Testis (tissue), 3 donors: ENCODE measurements around the gene RETREG3. TPM values are rescaled to one million over a fixed set of nuclear protein-coding genes. Genes with fewer than 3 reads are reported as not detected.

ENCODE experiments used
- DNase-seq: peaks from one replicate; pipeline ENCODE4 v3.0.0-alpha.2; 2019
- H3K27ac ChIP-seq, 2 donors: fragments of 200-600 bp; sonication (generic); one replicate each; pipeline ENCODE4 v1.5.1; 2019
- H3K27me3 ChIP-seq: fragments of 200-600 bp; sonication (generic); one replicate; pipeline ENCODE4 v1.5.1; 2019
- H3K36me3 ChIP-seq: fragments of 200-600 bp; sonication (generic); one replicate; pipeline ENCODE4 v1.5.1; 2017; ENCODE audit warnings: low read depth; ENCODE audit errors: missing control alignments
- H3K4me1 ChIP-seq: fragments of 200-600 bp; sonication (generic); one replicate; pipeline ENCODE4 v1.5.1; 2019
- H3K4me3 ChIP-seq, 2 donors: fragments of 200-600 bp; sonication (generic); one replicate each; pipeline ENCODE4 v1.5.1; 2017 to 2019
- H3K9me3 ChIP-seq: fragments of 200-600 bp; sonication (generic); one replicate; pipeline ENCODE4 v1.5.1; 2017
- CTCF ChIP-seq, 3 experiments: fragments of 450-650 bp in 2 of 3; fragments of 200-600 bp in 1 of 3; sonication (generic) in 1 of 3; IDR thresholded peaks; one replicate each; pipeline ENCODE4 v1.5.1; 2016 to 2019; ENCODE audit warnings: antibody characterized with exemption in 3 of 3, mild to moderate bottlenecking in 2 of 3, moderate library complexity in 1 of 3
- POLR2A ChIP-seq: fragments of 450-650 bp; IDR thresholded peaks from one replicate; pipeline ENCODE4 v1.6.1; 2017; ENCODE audit warnings: antibody characterized with exemption, mild to moderate bottlenecking, moderate library complexity
- WGBS, 2 donors: methylation state at CpG; one replicate each; pipeline ENCODE4 v1.1.5; 2018; 5-methylcytosine and 5-hydroxymethylcytosine counted together
- intact Hi-C: fragments of 100-400 bp; cut with DNase I; formaldehyde crosslinking; loops from one replicate; pipeline ENCODE4 v1.15.1; 2023; ENCODE audit warnings: low total_unique reads
- polyA plus RNA-seq: library from polyadenylated mRNA; stranded (reverse); fragments of 350-450 nt; fragmentation: Illumina TruSeq; extraction: RNeasy Lipid Tissue Mini Kit (QIAGEN cat#74804); gene quantifications from one replicate; pipeline ENCODE4 v1.2.3, GENCODE V29; 2014; ENCODE audit warnings: low read depth, low replicate concordance; ENCODE audit not compliant: insufficient read depth
- total RNA-seq, 2 donors: library from RNA; depleted of rRNA; stranded (reverse); fragments of >200 nt; gene quantifications; one replicate each; pipeline ENCODE4 v1.2.3, GENCODE V29; 2016

RETREG3 gene
- total and polyA plus RNA-seq, 3 donors from 2014 or later: 62.3 to 154 (median 140) TPM

- no peaks in the 10 kb centered on the region for H3K27me3 ChIP-seq
- H3K4me3 ChIP-seq: no peak overlapping the region
- H3K27ac ChIP-seq: no peak overlapping the region
- WGBS, 2 donors: 38 to 54% methylated on average over 2 of the region's 2 CpGs
- no peak for DNase-seq
- H3K4me1 ChIP-seq: peaks cover 12% of the 10 kb centered on the region
- no peaks in the 10 kb centered on the region for H3K36me3 ChIP-seq
- H3K9me3 ChIP-seq: no peaks in the 10 kb centered on the region
- intact Hi-C loops: loop anchor here (10.0 kb wide), 1 partner anchor 95 kb away; the partner anchor contains the start of gene PLEKHH3
- TF ChIP-seq CTCF (IDR thresholded peaks at IDR 0.05): no peak
- no peak for TF ChIP-seq POLR2A
These were observed 29.2 kb downstream of the RETREG3 start for GRCh38 chr17:42579794-42580551.

- 0 to 1% methylated on average over 20 of the region's 20 CpGs for WGBS, 2 donors
- H3K36me3 ChIP-seq: no peaks in the 10 kb centered on the region
- peak overlapping the region; percentile 60 to 66 for H3K4me3 ChIP-seq
- H3K4me1 ChIP-seq: peaks cover 12% of the 10 kb centered on the region
- DNase-seq: peak; percentile 84
- intact Hi-C loops: loop anchor here (10.0 kb wide), 1 partner anchor 96 kb away; the partner anchor contains the start of gene PLEKHH3
- H3K27me3 ChIP-seq: no peaks in the 10 kb centered on the region
- no peaks in the 10 kb centered on the region for H3K9me3 ChIP-seq
- peak overlapping the region; percentile 40 to 87 for H3K27ac ChIP-seq
- TF ChIP-seq POLR2A (no peak), CTCF (IDR thresholded peaks at IDR 0.05) (peak; percentile 72 to 77 (median 73))
These were observed 30.8 kb downstream of the RETREG3 start for GRCh38 chr17:42578282-42578869.

GRCh38 chr17:42577532-42578281 lies 31.5 kb downstream of the RETREG3 start, which contains the start of gene PSMC3IP:
Gene PSMC3IP, minus strand, starts transcription at chr17:42577729. Its CDS starts 43 bp downstream, at chr17:42577686.
- Histone ChIP-seq H3K4me3 (peak within 1 kb of the TSS; percentile 60 to 66), H3K36me3 (no peaks in the 10 kb centered on the region), H3K9me3 (no peaks in the 10 kb centered on the region), H3K4me1 (peaks cover 12% of the 10 kb centered on the region), H3K27ac (peak within 1 kb of the TSS; percentile 40 to 87), H3K27me3 (no peaks in the 10 kb centered on the region)
- WGBS, 2 donors: 0 to 1% methylated on average over 37 to 50 of the region's 52 CpGs
- DNase-seq: peak; percentile 97
- TF ChIP-seq CTCF (IDR thresholded peaks at IDR 0.05): peak in 2 of 3 experiments; percentile 46 to 60
- no peak for TF ChIP-seq POLR2A
- intact Hi-C loops: loop anchor here (10.0 kb wide), 1 partner anchor 97 kb away; the partner anchor contains the start of gene PLEKHH3

- peaks cover 12% of the 10 kb centered on the region for H3K4me1 ChIP-seq
- intact Hi-C loops: loop anchor here (10.0 kb wide), 1 partner anchor 98 kb away; the partner anchor contains the start of gene PLEKHH3
- peak overlapping the region; percentile 60 to 66 for H3K4me3 ChIP-seq
- 5 to 6% methylated on average over 10 to 18 of the region's 18 CpGs for WGBS, 2 donors
- H3K27me3 ChIP-seq: no peaks in the 10 kb centered on the region
- H3K27ac ChIP-seq: peak overlapping the region; percentile 40 to 87
- no peak for DNase-seq
- no peaks in the 10 kb centered on the region for H3K36me3 ChIP-seq
- H3K9me3 ChIP-seq: no peaks in the 10 kb centered on the region
- TF ChIP-seq CTCF (IDR thresholded peaks at IDR 0.05) (no peak), POLR2A (no peak)
These were observed 32.0 kb downstream of the RETREG3 start for GRCh38 chr17:42577140-42577531.
